ENCODE measurements around the gene IRF2BP2.

The IRF2BP2 gene

DNA sequence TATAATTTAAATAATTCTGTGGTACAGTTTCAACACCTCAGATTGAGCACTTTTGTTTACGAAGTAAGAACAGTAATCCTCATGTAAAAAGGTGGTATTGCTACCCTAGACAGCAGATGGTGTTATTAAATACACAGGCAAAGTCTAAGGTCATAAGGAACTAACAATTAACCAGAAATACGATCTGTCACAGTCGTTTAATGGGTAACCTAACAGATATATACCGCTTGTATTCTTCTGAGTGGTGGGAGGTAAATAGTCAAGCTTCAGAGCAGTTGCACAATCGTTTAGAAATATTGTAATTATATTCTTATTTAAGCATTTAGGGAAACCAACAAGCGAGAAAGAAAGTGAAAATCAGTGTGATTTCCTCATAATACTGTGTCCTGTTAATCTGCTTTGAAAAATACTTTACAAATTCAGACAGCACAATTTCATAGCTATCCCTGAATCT, 9.8 kb upstream of the IRF2BP2 start:
- Histone ChIP-seq H3K4me1 (ENCODE audit: insufficient read depth, low read length) (peaks cover 10% of the 10 kb centered on the region), H3K4me2 (ENCODE audit: insufficient read depth, low read length) (no peak overlapping the region), H3K36me3 (ENCODE audit: insufficient read depth, low read length) (no peaks in the 10 kb centered on the region), H2AFZ (ENCODE audit: low read depth, low read length) (no peak overlapping the region), H3K27me3 (ENCODE audit: insufficient read depth, low read length, poor library complexity) (no peaks in the 10 kb centered on the region), H3K79me2 (ENCODE audit: insufficient read depth, low read length) (no peaks in the 10 kb centered on the region), H3K27ac (ENCODE audit: low read length) (no peak overlapping the region), H3K4me3 (ENCODE audit: low read depth in 1 of 2, low read length in 2 of 2) (no peak overlapping the region), H4K20me1 (ENCODE audit: insufficient read depth, low read length) (no peaks in the 10 kb centered on the region), H3K9me3 (ENCODE audit: insufficient read depth, low read length, severe bottlenecking) (no peaks in the 10 kb centered on the region), H3K9ac (ENCODE audit: low read depth, low read length) (no peak overlapping the region)
- ATAC-seq (ENCODE audit: insufficient read depth, low read depth) (no peak), DNase-seq (no peak)
- TF ChIP-seq EZH2 (IDR thresholded peaks at IDR 0.05; ENCODE audit: borderline replicate concordance, low read depth, low read length, severe bottlenecking): no peak
- TF ChIP-seq, protein P1, sequence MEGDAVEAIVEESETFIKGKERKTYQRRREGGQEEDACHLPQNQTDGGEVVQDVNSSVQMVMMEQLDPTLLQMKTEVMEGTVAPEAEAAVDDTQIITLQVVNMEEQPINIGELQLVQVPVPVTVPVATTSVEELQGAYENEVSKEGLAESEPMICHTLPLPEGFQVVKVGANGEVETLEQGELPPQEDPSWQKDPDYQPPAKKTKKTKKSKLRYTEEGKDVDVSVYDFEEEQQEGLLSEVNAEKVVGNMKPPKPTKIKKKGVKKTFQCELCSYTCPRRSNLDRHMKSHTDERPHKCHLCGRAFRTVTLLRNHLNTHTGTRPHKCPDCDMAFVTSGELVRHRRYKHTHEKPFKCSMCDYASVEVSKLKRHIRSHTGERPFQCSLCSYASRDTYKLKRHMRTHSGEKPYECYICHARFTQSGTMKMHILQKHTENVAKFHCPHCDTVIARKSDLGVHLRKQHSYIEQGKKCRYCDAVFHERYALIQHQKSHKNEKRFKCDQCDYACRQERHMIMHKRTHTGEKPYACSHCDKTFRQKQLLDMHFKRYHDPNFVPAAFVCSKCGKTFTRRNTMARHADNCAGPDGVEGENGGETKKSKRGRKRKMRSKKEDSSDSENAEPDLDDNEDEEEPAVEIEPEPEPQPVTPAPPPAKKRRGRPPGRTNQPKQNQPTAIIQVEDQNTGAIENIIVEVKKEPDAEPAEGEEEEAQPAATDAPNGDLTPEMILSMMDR (IDR thresholded peaks at IDR 0.05; ENCODE audit: borderline replicate concordance, extremely low read depth, low read length, poor library complexity, severe bottlenecking): no peak

DNA sequence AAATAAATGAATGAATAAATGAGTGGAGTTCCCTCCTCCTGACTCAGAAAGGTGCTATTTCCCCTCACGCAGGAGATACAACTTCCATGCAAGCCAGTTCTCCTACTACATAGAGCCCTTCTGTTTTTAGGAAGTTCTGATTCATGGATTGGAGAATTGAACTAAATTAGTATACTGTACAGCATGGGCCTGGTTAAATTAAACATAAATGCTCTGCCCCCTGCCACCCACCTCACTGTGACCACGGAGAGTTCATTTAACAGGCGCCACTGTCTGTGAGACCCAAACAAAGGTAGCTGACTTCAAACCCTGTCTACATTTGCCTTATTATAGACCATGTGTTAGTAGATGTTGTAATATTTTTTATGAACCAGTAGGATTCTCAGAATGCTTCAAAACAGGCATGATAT, 9.1 kb upstream of the IRF2BP2 start:
- no peaks in the 10 kb centered on the region for H3K79me2 ChIP-seq (ENCODE audit: insufficient read depth, low read length)
- peaks cover 13% of the 10 kb centered on the region for H3K4me1 ChIP-seq (ENCODE audit: insufficient read depth, low read length)
- no peak for ATAC-seq (ENCODE audit: insufficient read depth, low read depth)
- no peak overlapping the region for H2AFZ ChIP-seq (ENCODE audit: low read depth, low read length)
- H3K27me3 ChIP-seq (ENCODE audit: insufficient read depth, low read length, poor library complexity): no peaks in the 10 kb centered on the region
- TF ChIP-seq, protein P1 (IDR thresholded peaks at IDR 0.05; ENCODE audit: borderline replicate concordance, extremely low read depth, low read length, poor library complexity, severe bottlenecking): no peak
- TF ChIP-seq EZH2 (IDR thresholded peaks at IDR 0.05; ENCODE audit: borderline replicate concordance, low read depth, low read length, severe bottlenecking): no peak
- no peak for DNase-seq
- no peak overlapping the region for H3K9ac ChIP-seq (ENCODE audit: low read depth, low read length)
- no peaks in the 10 kb centered on the region for H3K9me3 ChIP-seq (ENCODE audit: insufficient read depth, low read length, severe bottlenecking)
- no peaks in the 10 kb centered on the region for H4K20me1 ChIP-seq (ENCODE audit: insufficient read depth, low read length)
- H3K4me2 ChIP-seq (ENCODE audit: insufficient read depth, low read length): no peak overlapping the region
- no peaks in the 10 kb centered on the region for H3K36me3 ChIP-seq (ENCODE audit: insufficient read depth, low read length)
- no peak overlapping the region for H3K4me3 ChIP-seq (ENCODE audit: low read depth in 1 of 2, low read length in 2 of 2)
- no peak overlapping the region for H3K27ac ChIP-seq (ENCODE audit: low read length)

DNA sequence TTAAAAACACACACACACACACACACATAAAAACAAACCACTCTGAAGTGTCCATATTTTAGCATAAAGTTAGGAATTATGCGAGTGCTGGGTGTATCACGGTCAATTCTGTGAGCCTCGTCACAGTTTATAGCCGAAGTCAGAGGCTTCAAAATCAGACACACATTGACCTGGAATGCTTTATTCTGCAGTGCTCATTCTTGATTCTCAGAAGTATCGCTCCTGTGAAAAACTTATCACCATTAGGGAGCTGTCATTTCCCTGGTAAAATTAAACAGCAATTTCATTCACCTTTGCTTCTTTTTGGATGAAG, 8.7 kb upstream of the IRF2BP2 start:
- DNase-seq (no peak), ATAC-seq (ENCODE audit: insufficient read depth, low read depth) (no peak)
- Histone ChIP-seq H3K9me3 (ENCODE audit: insufficient read depth, low read length, severe bottlenecking) (no peaks in the 10 kb centered on the region), H3K27ac (ENCODE audit: low read length) (no peak overlapping the region), H2AFZ (ENCODE audit: low read depth, low read length) (no peak overlapping the region), H4K20me1 (ENCODE audit: insufficient read depth, low read length) (no peaks in the 10 kb centered on the region), H3K79me2 (ENCODE audit: insufficient read depth, low read length) (no peaks in the 10 kb centered on the region), H3K27me3 (ENCODE audit: insufficient read depth, low read length, poor library complexity) (no peaks in the 10 kb centered on the region), H3K36me3 (ENCODE audit: insufficient read depth, low read length) (no peaks in the 10 kb centered on the region), H3K4me1 (ENCODE audit: insufficient read depth, low read length) (peaks cover 17% of the 10 kb centered on the region), H3K4me2 (ENCODE audit: insufficient read depth, low read length) (no peak overlapping the region), H3K4me3 (ENCODE audit: low read depth in 1 of 2, low read length in 2 of 2) (no peak overlapping the region), H3K9ac (ENCODE audit: low read depth, low read length) (no peak overlapping the region)
- TF ChIP-seq, protein P1 (IDR thresholded peaks at IDR 0.05; ENCODE audit: borderline replicate concordance, extremely low read depth, low read length, poor library complexity, severe bottlenecking): no peak
- no peak for TF ChIP-seq EZH2 (IDR thresholded peaks at IDR 0.05; ENCODE audit: borderline replicate concordance, low read depth, low read length, severe bottlenecking)
